Stomach (tissue), 4 donors: ENCODE measurements around the gene C1orf74.

Source experiments
- EP300 ChIP-seq: sonication (generic); formaldehyde crosslinking; IDR thresholded peaks from one replicate; pipeline ENCODE4 v1.6.1; 2017; ENCODE audit warnings: antibody characterized with exemption
- POLR2A ChIP-seq, 4 donors: fragments of 450-650 bp; IDR thresholded peaks; one replicate each; pipeline ENCODE4 v1.6.1; 2016; ENCODE audit warnings: antibody characterized with exemption in 4 of 4, control low read depth in 2 of 4, mild to moderate bottlenecking in 1 of 4, moderate library complexity in 1 of 4
- POLR2AphosphoS5 ChIP-seq, 3 donors: sonication (generic); formaldehyde crosslinking; IDR thresholded peaks; one replicate each; pipeline ENCODE4 v1.6.1; 2016; ENCODE audit warnings: antibody characterized with exemption in 3 of 3
- TF ChIP-seq, protein P1 (sequence below), 7 experiments: fragments of 450-650 bp in 4 of 7; fragments of 200-600 bp in 3 of 7; sonication (generic) in 3 of 7; IDR thresholded peaks; one replicate each; pipeline ENCODE4 v1.5.1; 2016 to 2019; ENCODE audit warnings: antibody characterized with exemption in 7 of 7, control low read depth in 2 of 7, mild to moderate bottlenecking in 1 of 7

DNA sequence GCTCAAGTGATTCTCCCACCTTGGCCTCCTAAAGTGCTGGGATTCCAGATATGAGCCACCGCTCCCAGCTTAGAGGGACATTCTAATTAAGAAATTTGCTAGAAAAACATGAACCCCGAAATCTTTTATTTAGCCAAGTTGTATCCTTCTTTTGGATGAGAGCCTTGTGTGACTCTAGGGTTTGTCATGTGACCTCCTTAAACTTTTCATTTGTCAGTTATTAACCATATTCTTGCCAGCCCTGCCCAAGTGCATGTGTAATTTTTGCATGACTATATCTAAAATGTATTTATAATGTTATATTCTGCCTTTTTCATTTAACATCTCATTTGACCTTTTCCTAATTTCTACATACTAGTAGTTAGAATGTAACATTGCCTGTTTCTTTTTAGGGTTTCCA lies 45.4 kb upstream of the C1orf74 start:
- TF ChIP-seq, protein P1, sequence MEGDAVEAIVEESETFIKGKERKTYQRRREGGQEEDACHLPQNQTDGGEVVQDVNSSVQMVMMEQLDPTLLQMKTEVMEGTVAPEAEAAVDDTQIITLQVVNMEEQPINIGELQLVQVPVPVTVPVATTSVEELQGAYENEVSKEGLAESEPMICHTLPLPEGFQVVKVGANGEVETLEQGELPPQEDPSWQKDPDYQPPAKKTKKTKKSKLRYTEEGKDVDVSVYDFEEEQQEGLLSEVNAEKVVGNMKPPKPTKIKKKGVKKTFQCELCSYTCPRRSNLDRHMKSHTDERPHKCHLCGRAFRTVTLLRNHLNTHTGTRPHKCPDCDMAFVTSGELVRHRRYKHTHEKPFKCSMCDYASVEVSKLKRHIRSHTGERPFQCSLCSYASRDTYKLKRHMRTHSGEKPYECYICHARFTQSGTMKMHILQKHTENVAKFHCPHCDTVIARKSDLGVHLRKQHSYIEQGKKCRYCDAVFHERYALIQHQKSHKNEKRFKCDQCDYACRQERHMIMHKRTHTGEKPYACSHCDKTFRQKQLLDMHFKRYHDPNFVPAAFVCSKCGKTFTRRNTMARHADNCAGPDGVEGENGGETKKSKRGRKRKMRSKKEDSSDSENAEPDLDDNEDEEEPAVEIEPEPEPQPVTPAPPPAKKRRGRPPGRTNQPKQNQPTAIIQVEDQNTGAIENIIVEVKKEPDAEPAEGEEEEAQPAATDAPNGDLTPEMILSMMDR (IDR thresholded peaks at IDR 0.05), result no peak
- TF ChIP-seq POLR2AphosphoS5 (IDR thresholded peaks at IDR 0.05), result no peak
- TF ChIP-seq POLR2A (IDR thresholded peaks at IDR 0.05), result no peak
- TF ChIP-seq EP300, result no peak
